ENCODE results near the gene CACNA1F.

CACNA1F gene

DNA sequence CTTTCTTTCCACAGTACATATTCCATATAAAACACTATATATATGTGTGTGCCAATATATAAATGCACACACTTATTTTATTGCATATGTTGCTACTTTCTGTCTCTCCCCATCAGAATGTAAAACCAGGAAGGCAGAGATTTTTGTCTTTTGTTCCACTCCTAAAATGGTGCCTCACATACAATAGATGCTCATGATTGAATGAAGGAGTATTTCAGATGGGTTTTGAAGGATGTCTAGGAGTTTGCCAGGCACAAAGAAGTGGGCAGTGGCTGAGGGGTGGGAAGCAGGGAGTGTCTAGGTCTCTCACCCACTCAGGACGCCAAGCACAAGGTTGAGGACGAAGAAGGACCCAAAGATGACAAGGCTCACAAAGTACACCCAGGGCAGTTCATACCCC lies 5.4 kb downstream of the CACNA1F start:
- no peak for DNase-seq

DNA sequence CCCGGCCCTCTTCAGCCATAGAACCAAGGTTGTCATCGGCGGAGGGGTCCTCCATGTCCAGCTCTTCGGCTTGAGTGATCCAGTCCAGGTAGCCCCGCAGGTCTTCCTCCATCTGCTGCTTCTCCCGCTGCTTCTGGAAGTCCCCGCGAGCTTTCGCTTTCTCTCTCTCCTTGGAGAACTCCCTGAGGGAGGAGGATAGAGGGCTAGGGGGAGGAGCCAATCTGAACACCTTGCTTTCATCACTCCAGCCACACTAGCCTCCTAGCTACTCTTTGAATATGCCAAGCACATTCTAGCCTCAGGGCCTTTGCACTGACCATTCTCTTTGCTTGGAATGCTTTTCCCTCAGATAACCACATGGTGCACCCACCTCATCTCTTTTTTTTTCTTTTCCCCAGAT lies 6.2 kb downstream of the CACNA1F start:
- no peak for DNase-seq

DNA sequence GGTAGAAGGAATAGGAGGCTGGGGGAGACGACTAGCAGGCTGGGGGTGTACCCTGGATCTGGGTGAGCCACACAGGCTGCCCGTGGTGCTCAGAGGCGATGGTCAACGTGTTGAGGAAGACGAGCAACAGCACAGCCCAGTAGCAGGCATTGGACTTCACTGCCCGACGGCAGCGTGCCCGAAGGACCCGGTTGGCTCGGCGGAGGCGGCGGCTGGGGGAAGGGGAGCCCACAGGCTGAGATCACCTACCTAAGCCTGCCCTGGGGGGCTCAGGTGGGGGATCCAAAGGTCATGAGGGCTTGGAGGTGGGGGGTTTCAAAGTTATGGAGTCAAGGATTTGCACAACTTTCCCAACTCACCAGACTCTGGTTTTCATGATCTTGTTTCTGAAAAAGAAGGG lies 7.3 kb downstream of the CACNA1F start:
- no peak for DNase-seq

DNA sequence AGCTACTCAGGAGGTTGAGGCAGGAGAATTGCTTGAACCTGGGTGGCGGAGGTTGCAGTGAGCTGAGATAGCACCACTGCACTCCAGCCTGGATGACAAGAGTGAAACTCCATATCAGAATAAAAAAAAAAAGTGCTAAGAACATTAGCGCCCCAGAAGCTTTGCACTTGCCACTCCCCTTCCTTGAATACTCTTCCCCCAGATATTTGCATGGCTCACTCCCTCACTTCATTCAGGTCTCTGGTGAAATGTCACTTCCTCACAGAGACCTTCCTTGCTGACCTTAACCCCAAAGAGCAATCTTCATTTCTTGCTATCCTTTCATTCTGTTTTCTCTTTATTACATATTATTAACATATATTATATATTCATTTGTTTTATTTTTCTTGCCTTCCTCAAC lies 11.3 kb downstream of the CACNA1F start:
- DNase-seq: no peak

DNA sequence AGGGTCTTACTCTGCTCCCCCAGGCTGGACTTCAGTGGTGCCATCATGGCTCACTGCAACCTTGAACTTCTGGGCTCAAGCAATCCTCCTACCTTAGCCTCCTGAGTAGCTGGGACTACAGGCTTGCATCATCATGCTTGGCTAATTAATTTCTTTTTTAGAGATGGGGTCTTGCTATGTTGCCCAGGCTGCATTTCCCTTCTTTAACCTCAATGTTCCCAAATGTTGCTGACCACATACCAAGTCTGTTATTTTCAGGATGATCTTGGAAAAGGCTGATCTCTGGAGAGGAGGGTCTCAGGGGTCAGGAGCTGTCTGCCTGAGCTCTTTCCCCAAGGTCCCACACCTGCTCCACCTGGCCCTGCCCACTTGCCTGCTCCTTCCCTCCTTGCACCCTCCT lies 13.0 kb downstream of the CACNA1F start:
- DNase-seq: no peak

DNA sequence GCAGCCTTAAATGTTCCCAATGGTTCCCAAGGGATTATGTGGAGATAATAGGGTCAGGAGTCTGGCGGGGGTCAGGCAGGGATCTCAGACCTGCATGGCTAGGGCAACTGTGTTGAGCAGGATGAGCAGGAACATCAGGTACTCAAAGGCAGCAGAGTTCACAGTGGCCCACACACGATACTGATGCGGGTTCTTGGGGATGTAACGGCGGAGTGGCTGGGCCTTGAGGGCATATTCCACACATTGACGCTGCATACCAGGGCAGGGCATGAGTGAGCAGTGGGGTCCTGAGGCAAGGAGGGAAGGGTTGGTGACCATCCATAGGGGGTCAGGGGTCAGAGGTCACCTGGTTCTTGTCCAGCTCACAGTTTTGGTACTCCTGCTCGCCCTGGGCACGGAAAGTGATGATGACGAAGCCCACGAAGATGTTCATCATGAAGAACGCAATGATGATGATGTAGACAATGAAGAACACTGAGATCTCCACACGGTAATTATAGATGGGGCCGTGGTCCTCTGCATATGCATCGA lies 18.1 kb downstream of the CACNA1F start:
- no peak for DNase-seq

DNA sequence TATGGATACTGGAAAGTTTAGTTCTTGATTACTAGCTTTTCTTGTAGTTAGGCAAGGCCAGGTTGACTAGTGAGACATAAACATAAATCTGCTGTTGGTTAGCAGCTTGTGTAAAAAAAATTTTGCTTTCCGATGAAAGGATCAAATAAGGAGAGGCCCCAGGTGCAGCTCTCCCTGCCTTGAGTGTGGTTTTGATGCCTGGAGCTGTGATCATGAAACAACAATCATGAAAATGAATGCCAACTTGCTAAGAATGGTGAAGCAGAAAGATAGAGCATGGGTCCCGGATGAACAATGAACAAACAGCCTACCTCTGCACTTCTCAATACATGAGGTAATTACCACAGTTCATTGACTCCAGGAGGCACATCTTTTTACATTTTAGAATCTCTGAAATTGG lies 18.7 kb downstream of the CACNA1F start:
- no peak for DNase-seq

DNA sequence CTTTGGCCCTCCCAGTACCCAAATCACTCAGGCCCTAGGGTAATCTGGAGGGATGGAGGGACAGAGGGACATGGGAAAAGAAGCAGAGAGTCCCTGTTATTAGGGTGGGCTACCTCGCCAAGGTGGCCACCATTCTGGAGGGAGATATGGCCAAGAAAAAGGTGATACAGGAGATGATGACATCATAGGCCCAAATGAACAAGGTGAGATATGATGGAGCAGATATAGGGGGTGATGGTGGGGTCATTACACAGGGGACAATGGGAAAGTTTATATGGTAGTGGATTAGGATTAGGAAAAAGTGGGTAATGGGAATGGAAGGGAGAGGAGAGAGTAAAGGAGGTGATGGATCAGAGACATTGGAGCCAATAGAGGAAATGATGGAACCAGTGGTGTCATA lies 20.3 kb downstream of the CACNA1F start:
- no peak for DNase-seq

DNA sequence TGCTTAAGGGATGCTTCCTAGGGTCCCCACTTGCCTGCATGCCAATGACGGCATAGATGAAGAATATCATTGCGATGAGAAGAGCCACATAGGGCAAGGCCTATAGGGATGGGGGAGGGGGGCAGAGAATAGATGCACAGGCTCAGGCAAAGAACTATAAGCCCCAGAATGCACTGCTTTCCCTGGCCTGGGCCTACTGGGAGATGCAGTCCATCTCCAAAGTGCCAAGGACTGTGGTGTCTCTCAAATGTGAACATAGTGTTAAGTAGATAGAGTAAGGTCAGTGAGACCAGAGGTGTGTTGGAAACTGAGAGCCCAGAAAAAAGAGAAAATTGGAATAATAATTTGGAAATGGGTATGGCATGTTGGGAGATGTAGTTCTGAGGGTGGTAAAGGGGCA lies 20.9 kb downstream of the CACNA1F start:
- no peak for DNase-seq

DNA sequence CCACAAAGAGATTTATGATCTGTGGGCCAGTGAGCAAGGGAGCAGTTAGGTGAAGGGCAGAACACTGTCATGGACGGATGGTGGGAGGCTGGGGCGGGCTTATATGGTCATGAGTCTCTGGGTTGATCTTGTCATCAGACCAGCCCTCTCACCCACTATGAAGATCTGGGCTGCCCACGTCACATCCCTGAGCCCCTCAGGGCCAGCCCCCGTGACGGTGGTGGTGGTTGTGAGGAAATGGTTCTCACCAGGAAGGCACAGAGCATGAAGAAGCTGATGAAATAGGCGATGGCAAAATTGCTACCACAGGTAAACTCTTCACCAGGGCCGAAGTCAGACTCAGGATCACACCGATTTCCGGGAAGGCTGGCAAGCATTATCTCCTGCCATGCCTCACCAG lies 22.1 kb downstream of the CACNA1F start:
- no peak for DNase-seq

DNA sequence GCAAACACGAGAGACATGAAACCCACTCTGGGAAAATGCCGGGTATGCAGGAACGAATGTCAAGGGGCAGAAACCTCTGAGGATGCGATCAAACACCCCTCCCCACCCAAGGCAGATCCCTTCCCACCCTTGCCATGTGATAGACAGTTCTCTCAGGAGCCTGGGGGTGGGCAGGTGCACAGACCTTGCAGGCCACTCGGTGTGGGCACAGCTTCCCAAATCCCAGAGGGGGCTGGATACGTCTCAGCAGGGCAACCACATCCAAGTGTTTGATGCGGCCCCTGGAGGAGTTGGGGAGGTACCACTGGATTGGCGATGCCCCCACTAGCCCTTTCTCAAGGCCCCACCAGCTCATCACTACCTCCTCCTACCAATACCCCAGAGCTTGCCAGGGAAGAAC lies 22.7 kb downstream of the CACNA1F start:
- DNase-seq: no peak

DNA sequence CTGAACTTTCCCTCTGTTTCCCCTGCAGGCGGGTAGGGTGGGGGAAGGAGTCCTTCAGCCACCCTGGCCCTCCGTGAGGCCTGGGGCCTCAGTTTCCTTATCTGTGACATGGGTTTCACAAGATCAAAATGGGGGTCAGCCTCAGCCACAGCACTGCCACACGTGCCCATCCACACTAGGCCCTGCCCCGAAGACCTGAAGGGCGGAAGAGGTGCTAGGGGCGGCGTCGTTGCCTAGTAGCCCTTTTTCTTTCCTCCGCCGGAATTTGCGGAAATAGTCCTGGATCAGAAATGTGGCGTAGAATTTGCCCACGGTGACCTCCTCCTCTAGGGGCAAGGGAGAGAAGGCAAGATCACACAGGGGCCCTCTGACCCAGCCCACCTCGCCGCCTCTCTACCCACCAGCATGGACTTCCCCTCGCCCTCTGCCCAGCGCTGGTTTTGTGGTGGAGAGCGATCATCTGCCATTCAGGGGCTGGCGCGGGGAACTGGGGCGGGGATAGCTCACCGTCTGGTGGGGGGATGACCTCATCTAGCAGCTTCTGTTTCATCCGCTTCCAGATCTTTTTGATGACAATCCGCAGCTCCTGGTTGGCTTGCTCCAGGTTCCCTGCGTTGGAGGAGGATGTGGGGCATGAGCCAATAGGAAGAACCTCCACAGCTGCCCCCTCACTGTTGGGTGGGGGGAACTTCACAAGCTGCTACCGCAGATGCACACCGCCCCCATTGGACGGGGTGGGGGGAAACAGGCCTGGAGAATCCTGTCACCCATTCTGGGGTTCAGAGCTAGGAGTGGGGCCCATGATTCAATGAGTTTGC lies 23.5 kb downstream of the CACNA1F start:
- no peak for DNase-seq

DNA sequence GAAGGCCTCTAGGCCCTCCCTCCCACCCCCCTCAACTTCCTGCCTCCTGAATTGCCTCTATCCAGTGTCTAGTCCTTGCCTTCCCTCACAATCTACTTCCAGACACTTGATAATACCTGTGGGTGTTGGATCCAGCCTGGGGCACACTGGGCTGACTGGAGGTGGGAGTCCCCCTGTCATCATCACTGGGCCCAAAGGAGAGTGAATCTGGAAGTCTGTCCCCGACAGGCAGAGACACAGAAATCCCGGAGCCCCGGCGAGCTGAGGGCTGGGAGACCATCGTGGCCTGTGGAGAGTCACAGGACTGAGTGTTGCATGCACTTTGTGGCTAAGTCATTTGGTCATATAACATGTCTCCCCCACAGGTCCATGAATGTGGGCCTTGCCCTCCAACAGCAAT lies 24.7 kb downstream of the CACNA1F start:
- DNase-seq: no peak

DNA sequence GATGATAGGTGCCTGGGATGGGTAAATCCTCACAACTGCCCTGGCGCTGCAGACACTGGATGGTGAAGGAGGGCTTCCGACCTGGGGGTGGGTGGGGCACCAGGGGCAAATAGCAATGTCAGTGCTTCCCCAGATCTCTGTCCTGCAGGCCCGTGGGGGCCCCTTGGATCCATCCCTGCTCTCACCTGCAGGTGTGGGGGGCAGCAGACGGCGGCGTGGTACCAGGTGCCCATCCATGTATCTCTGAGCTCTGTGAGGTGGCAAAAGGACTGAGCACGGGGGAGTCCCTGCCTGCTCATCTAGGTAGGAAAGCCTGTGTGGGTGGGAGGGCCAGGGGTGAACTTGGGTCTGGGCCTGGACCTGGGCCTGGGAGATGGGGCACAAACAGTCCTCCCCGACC lies 26.6 kb downstream of the CACNA1F start:
- no peak for DNase-seq

DNA sequence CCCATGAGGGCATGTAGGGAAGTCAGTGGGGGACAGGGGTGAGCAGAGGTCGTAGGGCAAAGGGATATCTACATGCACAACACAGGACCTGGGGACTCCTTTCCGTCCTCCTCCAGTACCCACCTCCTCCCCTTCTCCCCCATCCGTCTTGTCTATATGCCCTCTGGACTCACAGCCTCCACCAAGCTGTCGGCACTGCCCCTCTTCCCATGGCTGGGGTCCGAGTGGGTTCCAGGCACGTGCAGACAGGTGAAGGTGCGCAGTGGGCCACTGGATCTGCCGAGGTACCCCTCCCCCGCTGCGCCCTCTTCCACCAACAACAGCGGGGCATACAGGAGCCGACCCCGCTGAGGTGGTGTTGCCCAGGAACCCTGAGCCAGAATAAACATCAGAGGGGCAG lies 27.7 kb downstream of the CACNA1F start:
- DNase-seq: no peak

DNA sequence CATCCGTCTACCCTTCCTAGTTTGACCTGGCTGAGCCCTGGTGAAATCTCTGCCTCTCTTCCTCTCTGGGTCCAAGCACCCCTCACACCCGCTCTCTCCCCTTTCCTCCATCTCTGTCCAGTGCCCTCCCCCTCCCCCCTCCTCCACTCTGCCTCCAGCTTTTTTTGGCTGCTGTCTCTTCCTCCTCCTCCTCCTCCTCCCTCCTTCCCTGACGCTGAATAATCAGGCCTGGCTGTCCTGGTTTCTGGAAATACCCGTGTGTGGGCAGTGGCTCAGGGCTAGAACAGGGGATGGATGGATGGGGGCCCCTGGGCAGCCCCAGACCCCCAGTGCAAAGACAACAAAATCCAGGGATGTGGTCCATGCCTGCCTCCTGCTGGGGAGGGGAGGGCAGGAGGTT lies 28.4 kb downstream of the CACNA1F start:
- no peak for DNase-seq

DNA sequence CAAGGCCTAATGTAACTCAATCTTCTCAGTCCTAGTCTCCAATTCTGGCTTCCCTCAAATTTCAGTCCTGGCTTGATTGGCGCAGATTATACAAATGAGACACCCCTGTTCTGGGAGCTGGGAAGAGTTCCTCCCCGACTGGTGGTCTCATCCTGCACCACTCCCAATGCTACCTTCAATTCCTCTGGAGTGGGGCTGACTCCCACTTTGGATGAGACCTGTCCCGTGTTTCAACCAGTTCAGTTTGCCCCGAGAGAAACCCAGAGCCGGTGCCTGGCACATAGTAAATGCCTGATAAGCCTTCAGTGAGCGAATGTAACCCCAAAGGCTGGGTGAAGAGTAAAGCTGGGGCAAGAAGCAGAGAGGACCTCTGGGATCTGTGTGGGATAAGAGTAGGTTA lies 29.1 kb downstream of the CACNA1F start:
- DNase-seq: no peak

DNA sequence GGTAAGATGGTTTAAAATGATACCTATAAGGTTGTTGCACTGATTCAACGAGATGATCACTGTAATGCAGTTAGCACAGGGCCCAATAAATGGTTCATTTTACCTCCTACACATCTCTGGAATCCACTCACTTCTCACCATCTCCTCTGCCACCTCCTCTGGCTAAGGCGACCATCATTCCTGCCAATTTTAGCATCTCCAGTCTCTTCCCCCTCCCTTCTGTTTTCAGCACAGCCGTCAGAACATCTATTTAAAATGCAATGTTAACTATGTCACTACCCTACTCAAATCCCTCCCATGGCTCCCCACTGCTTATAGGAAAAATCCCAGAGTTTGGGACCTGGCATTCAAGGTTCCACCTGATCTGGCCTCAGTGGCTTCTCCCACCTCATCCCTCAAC lies 29.6 kb downstream of the CACNA1F start:
- DNase-seq: no peak

DNA sequence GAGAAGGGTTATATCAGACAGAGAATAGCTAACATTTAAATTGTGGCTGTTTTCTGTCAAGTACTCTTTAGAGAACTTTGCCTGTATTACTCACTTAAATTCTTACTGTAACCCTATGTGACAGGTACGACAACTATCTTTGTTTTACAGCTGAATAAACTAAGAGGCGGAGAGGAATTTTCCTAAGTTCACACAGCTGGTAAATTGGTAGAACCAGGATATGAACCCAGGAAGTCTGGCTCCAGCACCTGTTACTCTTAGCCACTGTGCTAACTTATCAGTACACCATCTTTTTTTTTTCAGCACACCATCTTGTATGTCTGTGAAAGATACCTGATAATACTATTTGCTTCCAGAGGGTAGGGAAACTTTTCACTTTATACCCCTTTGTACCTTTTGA lies 31.1 kb downstream of the CACNA1F start:
- DNase-seq: no peak

DNA sequence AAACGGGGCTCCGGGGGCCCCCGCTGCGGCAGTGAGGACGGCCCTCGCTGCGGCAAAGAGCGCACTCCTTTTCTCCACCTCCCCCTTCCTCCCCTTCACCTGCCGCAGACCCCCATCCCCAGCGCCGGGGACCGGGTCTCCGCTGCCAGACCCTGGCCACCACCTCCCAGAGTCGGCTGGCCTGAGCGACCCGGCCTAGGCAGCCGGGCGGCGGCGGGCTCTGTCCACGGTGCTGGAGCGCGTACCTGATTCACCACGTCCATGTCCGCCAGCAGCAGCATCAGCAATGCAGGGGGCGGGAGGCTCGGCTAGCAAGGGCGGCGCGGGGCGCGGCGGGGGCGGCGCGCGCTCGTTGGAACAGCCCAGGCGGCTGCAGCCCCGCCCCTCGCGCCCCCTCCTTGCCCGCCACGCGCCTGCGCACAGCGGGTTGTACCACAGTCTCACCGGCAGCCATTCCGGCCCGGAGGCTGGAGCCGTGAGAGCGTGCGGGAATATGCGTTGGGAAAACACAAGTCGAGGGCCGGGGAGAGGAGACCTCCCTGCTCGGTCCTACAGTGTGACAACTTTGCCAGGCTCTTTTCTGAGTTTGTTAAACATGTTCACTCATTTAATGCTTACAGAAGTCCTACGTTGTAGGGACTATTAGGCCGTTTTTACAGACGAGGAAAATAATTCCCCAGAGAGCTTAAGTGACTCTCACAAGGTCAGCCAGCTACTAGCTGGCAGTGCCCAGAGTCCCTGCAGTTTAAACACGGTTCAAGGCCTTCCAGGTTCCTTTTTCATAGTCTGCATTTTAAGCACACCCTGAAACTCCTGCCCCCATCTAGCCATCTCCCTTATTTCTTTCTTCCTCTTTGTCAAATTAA lies 33.0 kb downstream of the CACNA1F start, which contains the start of gene SYP:
TSS of gene SYP (minus strand) at position 288 of the 866 bp plus-strand sequence. CDS start at position 281, 7 bp downstream.
- peak; percentile 64 to 71 for DNase-seq

DNA sequence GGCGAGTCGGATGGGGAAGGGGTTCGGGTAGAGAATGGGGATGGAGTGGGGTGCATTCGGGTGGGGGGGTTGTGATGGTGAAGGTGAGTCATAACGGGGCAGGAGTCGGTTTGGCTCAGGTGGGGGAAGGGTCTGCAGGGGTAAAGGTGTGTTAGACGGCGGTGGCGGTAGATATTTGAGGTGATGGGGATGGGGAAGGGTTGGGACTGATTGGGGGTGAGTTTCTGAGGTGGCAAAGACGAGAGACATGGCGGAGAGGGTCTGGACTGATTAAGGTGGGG lies 33.9 kb downstream of the CACNA1F start:
- no peak for DNase-seq

DNA sequence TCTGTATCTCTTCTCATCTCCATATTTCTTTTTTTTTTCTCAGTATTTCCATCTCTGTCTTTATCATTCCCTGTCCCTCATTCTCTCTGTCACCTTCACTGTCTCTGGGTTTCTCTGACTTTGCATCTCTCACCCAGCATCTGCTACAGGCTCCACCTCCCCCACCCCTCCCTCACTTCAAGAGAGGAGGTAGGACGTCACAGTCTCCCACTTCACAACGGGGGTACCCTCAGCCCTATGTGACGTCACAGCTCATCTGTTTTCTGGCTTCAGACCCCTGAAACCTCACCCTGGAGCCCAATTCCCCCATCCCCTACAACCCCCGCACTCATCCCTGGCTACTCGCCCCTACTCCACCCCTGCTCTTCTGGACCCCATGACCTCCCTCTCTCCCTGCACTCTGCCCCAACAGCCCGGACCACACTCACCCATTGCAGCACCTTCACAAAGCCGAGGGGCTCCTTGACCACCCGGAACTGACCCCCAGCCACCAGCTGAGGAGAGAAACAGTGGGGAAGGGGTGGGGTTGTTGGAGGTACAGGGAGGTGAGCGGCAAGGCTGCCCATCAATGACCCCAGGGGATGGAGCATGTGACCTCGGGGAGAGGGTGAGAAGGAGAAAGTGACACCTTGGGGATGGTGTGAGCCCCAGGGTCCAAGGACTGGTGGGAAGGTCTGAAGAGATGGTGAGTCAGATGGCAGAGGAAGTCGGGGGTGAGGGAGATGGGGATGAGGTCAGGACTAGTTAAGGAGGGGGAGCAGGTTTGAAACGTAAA lies 34.4 kb downstream of the CACNA1F start:
- no peak for DNase-seq

DNA sequence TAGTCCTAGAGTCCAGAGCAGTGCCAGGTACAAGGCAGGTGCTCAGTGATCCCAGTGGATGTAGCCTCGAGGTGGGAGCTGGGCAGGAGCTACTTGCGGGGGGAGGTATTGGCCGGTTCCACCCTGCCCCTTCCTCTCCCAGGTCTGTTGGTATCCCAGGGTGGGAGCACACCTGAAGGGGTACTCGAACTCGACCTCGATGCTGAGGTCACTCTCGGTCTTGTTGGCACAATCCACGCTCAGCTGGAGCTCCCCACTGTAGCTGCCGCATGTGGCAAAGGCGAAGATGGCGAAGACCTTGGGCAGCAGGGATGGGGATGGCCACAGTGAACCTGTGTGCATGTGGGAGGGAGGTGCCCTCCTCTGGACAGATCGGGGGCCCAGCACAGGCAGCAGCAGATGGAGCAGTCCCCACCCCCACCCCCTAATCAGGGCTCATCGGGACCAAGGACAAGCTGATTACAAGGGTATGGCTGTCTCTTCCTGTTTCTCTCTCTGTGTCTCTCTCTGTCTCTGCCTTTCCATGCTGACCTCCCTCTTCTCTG lies 35.5 kb downstream of the CACNA1F start:
- no peak for DNase-seq

Measured in AML-193 (cell line).